ENCODE data around the gene HDHD3. TPM values are rescaled to one million over a fixed set of nuclear protein-coding genes. Genes with fewer than 3 reads are reported as not detected.

Gene HDHD3
- 10.6 and 13.3 TPM in 2 replicates for total RNA-seq

GRCh38 chr9:113376634-113377567 lies at the start of gene HDHD3:
HDHD3 (minus strand) TSS chr9:113376986; CDS start chr9:113374354, 2,632 bp downstream.

GRCh38 chr9:113410207-113410864 lies 33.5 kb upstream of the HDHD3 start, which contains the start of the genes C9orf43 and POLE3:
C9orf43 (plus strand) TSS chr9:113410747; CDS start chr9:113413494, 2,747 bp downstream.
POLE3 (minus strand) TSS chr9:113410675; CDS start chr9:113410293, 382 bp downstream.

GRCh38 chr9:113401027-113401792 lies 24.4 kb upstream of the HDHD3 start, which contains the start of gene ALAD:
ALAD (minus strand) TSS chr9:113401284; CDS start chr9:113393559, 7,725 bp downstream.

GRCh38 chr9:113349445-113350094 lies 27.2 kb downstream of the HDHD3 start, which contains the start of gene BSPRY:
BSPRY (plus strand) TSS chr9:113349541; CDS start chr9:113349580, 39 bp downstream.

GRCh38 chr9:113340011-113340699 lies 36.6 kb downstream of the HDHD3 start, which contains the start of gene WDR31:
WDR31 (minus strand) TSS chr9:113340275; CDS start chr9:113332022, 8,253 bp downstream.

Other genes with a start within 250 kb of the HDHD3 start
- 6.7 and 7.5 TPM in 2 replicates for gene SLC31A2, start 226.0 kb downstream of the HDHD3 start, total RNA-seq
- 22.1 and 23.5 TPM in 2 replicates for gene FKBP15, start 155.7 kb downstream of the HDHD3 start, total RNA-seq
- gene SLC31A1, start 155.4 kb downstream of the HDHD3 start, total RNA-seq: 16.7 and 19.3 TPM in 2 replicates
- 40.4 and 44.4 TPM in 2 replicates for gene CDC26, start 101.4 kb downstream of the HDHD3 start, total RNA-seq
- 25.2 and 26.6 TPM in 2 replicates for gene PRPF4, start 101.3 kb downstream of the HDHD3 start, total RNA-seq
- gene RNF183, start 73.6 kb downstream of the HDHD3 start, total RNA-seq: not detected in 2 replicates
- gene WDR31, start 36.7 kb downstream of the HDHD3 start, total RNA-seq: 0.79 and 0.80 TPM in 2 replicates
- gene BSPRY, start 27.4 kb downstream of the HDHD3 start, total RNA-seq: not detected in 2 replicates
- gene ALAD, start 24.3 kb upstream of the HDHD3 start, total RNA-seq: 9.2 and 10.4 TPM in 2 replicates
- gene POLE3, start 33.7 kb upstream of the HDHD3 start, total RNA-seq: 69.5 and 77.3 TPM in 2 replicates
- 0.13 and 0.39 TPM in 2 replicates for gene C9orf43, start 33.8 kb upstream of the HDHD3 start, total RNA-seq
- gene RGS3, start 86.7 kb upstream of the HDHD3 start, total RNA-seq: 117 and 143 TPM in 2 replicates